HUDEP-2 (cell line): ENCODE data around the gene AKNA.

Experiments used
- DNase-seq, 76 experiments: peaks; one replicate each; lab custom pipeline; 2025; ENCODE audit not compliant: unreplicated experiment in 76 of 76; lab: John Stamatoyannopoulos, UW

The AKNA gene

DNA sequence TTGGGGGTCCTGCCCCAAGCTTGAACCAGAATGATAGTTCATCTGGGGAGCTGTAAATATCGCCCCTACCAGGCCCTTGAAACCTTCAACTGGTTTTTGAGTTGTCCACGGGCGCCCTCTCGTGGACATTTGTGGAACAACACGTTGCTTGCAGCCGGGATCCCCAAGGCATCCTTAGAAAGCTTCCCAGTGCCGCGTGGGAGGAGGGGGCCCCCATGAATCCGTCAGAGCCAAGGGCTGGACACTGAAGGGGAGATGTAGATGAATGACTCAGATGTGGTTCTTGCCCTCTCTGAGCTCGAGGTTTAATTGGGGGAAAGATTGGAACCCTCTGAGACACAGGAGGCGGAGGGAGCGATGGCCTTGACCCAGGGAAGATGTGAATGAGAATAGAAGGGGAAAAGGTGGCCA lies 96.7 kb downstream of the AKNA start:
- DNase-seq: peak in 50 of 76 experiments; percentile 1 to 72 (median 31)

DNA sequence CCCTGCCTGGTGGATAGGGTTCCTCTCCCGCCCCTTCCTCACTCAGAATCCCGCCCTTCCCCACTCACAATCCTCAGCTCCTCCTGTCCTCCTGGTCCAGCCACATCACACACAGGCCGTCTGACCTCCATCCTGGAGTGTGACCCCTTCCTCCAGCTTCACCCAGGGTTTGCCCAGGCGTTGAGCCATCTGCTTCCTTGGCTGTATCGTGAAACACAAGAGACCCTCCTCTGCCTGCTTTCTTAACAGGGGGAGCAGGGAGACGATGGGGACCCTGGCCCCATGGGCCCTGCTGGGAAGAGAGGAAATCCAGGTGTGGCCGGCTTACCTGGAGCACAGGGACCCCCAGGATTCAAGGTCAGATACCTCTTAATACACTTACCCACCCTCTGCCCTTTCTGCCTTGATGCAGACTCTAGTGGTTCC lies 97.2 kb downstream of the AKNA start:
- no peak for DNase-seq

GRCh38 chr9:114289571-114290481 lies 98.0 kb downstream of the AKNA start:
- no peak for DNase-seq

DNA sequence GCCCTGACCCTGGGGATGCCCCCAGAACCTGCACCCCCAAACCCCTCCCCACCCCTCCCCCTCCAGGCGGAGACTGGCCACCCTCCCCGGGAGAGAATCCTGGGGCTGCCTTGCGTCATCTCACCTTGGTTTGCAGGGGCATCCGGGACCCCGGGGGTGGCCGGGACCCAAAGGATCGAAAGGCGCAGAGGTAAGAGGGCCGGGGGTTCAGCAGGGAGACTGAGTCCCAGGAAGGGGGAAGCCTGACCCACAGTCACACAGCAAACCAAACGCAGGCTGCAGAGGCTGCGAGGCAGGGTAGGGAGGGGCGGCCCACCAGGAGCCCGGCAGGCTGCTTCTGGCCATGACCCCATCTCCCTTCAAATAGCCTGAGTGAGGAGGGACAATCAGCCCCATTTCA lies 98.7 kb downstream of the AKNA start:
- no peak for DNase-seq

DNA sequence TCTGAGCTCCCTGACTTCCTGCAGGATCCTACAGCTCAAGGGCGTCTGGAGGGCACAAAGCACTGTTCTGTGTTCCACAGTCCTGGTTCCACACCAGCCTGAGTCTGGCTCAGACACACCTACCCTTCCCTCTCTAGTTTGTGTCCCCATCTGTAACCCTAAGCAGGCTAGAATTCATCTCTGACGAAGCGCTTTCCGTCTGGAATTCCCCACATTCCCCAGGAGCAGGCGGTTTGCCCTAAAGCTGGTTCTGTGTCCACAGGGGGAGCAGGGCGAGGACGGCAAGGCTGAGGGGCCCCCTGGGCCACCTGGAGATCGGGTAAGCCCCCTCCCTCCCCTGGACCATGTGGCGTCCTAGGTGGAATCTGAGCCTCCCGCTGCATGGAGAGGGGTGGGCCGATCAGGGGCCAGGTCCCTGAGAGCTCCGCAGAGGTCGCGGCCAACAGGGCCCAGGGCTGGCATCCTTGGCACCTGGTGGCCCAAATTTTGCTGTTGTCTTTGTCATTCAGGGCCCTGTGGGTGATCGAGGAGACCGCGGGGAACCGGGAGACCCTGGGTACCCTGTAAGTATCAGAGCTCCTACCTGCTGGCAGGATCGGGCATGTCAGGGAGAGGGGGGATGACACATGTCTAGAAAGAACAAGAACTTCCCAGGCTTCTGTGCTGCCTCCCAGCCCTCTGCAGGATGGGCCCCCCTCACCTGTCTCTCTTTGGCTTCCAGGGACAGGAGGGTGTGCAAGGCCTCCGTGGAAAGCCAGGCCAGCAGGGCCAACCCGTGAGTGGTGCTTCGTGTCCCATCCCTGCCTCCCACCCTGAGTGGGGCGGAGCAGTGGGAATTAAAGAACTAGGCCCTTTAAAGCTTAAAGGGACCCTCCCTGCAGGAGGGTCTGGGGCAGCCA lies 99.3 kb downstream of the AKNA start:
- DNase-seq: no peak

- no peak for DNase-seq
Observed at GRCh38 chr9:114287763-114288192, 100.0 kb downstream of the AKNA start.

DNA sequence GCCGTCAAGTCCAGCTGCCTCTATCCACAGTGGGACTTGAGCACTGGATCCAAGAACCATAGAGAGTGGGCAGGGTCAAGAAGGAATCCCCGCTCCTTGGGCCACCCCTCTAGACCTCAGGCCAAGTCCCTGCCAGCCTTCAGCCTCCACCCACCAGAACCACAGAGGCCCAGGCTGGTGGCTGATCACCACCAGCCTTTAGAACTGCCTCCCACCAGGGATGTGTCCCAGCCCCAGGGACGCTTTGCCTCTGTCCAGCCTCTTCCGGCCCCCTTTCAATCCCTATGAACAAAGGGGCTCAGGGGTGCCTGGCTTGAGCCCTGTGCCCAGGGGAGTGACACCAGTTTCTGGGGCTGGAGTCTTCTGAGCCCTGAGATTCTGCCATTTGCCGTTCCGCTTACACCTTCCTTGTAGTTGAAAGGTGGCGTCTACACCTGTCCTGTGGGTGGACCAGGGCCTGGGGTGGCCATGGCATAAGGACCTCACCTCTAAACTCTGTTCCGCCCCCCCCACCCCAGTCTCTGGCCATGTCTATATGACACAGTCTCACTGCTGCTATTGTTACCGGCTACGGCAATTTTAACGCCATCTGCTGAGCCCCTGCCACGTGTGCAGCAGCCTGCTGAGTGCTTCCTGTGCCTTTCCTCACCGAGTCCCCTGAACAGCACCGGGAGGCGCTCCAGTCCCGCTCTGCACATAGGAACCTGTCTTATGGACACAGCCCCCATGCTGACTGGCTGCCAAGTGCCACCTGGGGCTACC lies 100.6 kb downstream of the AKNA start:
- DNase-seq: no peak

DNA sequence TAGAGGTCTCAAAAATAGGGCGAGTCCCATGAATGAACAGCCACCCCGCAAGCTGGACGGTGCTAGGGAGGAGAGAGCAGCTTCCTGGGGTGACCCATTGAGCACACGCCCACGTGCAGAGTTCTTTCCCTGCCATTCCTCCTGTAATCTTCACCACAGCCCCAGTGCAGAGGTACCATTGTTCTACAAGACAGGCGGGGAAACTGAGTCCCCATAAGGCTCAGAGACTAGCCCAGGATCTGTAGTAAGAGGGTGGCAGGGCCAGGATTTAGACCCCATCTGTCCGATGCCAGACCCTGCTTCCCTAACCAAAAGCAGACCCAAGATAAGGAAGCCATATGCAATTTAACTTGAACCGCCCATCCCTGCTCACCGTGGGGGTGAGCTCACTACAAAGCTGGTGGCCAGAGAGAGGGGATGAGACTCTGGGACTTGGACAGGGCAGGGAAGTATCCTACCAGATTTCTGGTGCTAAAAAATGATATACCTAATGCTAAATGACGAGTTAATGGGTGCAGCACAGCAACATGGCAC lies 101.6 kb downstream of the AKNA start:
- DNase-seq: no peak

DNA sequence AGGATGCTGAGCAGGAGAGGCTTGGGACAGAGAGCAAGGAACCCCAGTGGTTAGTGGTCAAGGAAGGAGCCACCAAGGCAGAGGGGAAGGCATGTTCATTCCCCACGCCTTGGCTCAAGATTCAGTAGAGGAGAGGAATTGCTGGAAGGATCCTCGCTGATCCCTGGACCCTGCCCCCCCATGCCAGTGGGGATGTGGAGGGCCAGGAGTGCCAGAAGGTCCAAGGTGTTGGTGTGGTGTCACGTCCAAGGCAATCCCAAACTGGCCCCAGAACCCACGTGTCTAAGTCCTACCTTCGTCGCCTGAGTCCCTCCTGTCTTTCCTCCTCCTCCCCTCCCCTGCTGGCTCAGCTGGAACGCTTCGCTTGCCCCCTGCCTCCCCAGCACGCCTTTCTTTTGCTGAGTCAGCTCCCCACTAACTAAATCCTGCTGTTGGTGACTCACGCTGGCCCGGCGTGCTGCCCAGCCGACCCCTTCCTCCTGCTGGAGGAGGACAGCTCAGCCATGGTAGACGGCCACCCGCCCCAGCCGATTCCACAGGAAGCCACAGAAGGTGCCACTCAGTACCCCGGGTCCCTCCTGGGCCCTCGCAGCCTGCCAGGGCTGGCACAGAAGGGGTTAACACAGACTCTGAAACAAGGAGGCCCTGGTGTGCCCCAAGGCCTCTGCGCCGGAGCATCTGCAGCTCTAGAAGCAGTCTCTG lies 102.5 kb downstream of the AKNA start:
- DNase-seq: no peak

DNA sequence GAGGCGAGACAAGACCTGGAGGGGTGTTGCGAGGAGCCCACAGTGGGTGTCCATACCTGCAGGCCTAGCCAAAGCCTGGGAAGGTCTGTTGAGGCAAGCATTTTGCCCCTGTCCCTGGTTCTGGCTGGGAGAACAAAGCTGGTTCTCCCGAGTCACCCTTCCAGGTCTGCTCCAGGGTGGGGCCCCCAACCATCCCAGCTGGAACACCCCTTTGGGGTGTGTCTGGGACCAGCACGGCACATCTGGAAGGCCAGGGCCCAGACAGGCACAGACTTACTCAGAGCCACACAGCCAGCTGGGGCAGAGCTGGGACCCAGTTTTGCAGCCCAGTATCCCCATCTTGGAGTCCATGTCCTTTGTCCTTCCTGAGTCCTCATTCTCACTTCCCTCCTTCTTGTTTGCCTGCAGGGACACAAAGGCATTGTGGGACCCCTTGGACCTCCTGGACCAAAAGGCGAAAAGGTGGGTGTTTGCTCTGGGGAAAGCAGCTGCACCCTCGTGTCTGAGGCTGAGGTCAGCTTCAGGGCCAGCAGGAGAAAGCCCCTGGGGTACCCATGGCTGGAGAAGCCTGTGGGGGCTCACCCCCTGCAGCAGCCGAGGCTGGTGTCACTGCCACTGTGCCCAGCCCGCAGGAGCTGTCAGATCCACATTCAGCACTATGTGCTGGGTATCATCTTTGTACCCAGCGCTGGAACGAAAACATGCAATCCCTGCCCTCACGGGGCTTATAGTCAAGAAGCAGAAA lies 103.3 kb downstream of the AKNA start:
- no peak for DNase-seq
